ENCODE data around the gene DBN1. TPM values are rescaled to one million over a fixed set of nuclear protein-coding genes. Genes with fewer than 3 reads are reported as not detected.

DBN1 gene
- total RNA-seq, 1 donor, result 214 TPM

- DNase-seq (ENCODE audit: low read depth), result no peak
- TF ChIP-seq, protein P1, sequence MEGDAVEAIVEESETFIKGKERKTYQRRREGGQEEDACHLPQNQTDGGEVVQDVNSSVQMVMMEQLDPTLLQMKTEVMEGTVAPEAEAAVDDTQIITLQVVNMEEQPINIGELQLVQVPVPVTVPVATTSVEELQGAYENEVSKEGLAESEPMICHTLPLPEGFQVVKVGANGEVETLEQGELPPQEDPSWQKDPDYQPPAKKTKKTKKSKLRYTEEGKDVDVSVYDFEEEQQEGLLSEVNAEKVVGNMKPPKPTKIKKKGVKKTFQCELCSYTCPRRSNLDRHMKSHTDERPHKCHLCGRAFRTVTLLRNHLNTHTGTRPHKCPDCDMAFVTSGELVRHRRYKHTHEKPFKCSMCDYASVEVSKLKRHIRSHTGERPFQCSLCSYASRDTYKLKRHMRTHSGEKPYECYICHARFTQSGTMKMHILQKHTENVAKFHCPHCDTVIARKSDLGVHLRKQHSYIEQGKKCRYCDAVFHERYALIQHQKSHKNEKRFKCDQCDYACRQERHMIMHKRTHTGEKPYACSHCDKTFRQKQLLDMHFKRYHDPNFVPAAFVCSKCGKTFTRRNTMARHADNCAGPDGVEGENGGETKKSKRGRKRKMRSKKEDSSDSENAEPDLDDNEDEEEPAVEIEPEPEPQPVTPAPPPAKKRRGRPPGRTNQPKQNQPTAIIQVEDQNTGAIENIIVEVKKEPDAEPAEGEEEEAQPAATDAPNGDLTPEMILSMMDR (IDR thresholded peaks at IDR 0.05; ENCODE audit: insufficient read depth, low read depth, low read length), result no peak
- no peak overlapping the region for H3K4me3 ChIP-seq (ENCODE audit: low read depth, low read length)
Observed at GRCh38 chr5:177435847-177436536, 37.4 kb downstream of the DBN1 start.

DNA sequence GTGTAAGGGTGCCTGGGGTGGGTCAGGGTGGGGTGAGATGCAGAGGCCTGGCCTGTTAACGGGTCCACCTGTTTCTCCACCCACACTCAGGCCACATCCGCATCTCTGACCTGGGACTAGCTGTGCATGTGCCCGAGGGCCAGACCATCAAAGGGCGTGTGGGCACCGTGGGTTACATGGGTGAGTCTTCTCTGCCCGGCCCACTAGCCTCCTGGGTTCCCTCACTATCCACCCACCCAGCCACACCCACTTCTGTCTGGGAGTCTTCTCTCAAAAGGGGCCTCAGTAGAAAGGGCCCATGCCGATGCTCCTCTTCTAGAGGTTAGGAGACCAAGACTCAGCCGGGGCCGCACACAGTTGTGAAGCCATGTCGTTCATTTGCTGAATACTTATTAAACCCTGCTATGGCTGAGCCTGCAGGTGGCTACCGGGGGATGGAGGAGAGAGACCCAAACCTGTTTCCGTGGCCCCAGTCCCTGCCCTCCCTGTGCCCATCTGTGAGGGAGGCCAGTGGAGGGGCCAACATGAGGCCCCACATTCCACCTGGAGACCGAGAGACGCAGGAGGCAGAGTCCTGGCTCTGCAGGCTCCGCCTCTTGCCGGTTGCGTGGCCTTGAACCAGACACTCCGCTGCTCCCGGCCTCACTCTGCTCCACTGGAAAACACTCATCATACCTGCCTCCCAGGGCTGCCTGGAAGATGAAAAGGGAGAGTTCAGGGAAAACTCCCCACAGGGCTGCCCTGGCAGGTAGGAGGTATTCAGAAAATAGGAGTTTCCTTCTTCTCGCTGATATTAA, 38.3 kb downstream of the DBN1 start:
- no peak for DNase-seq (ENCODE audit: low read depth)
- H3K4me3 ChIP-seq (ENCODE audit: low read depth, low read length), result no peak overlapping the region
- TF ChIP-seq, protein P1 (IDR thresholded peaks at IDR 0.05; ENCODE audit: insufficient read depth, low read depth, low read length), result no peak

DNA sequence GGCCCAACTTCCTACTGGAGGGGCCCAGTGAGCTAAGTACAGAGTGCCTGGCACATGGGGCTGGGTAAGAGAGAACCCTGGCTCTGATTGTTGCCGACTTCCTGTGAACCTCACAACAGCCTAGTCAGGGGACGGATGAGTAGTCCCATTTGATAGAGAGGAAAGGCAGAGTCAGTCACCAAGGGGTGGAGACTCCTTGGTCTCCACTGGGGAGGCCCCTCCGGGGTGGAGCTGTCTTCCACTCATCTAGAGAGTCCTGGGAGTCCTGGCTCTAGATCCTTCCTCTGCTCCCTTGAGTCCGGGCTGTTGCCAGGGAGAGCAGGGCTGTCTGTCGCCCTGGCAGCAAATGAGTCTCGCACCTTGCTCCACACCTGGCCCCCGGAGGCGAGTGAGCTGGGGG, 39.0 kb downstream of the DBN1 start:
- TF ChIP-seq, protein P1 (IDR thresholded peaks at IDR 0.05; ENCODE audit: insufficient read depth, low read depth, low read length), result no peak
- H3K4me3 ChIP-seq (ENCODE audit: low read depth, low read length), result no peak overlapping the region
- DNase-seq (ENCODE audit: low read depth), result no peak

- TF ChIP-seq, protein P1 (IDR thresholded peaks at IDR 0.05; ENCODE audit: insufficient read depth, low read depth, low read length), result no peak
- no peak overlapping the region for H3K4me3 ChIP-seq (ENCODE audit: low read depth, low read length)
- DNase-seq (ENCODE audit: low read depth), result no peak
Observed at GRCh38 chr5:177433658-177434217, 39.7 kb downstream of the DBN1 start.

- TF ChIP-seq, protein P1 (IDR thresholded peaks at IDR 0.05; ENCODE audit: insufficient read depth, low read depth, low read length), result no peak
- no peak for DNase-seq (ENCODE audit: low read depth)
- no peak overlapping the region for H3K4me3 ChIP-seq (ENCODE audit: low read depth, low read length)
Observed at GRCh38 chr5:177432839-177433657, 40.4 kb downstream of the DBN1 start.

GRCh38 chr5:177432143-177432838, 41.1 kb downstream of the DBN1 start:
- TF ChIP-seq, protein P1 (IDR thresholded peaks at IDR 0.05; ENCODE audit: insufficient read depth, low read depth, low read length), result no peak
- no peak for DNase-seq (ENCODE audit: low read depth)
- H3K4me3 ChIP-seq (ENCODE audit: low read depth, low read length), result no peak overlapping the region
